MCF 10A (cell line): ENCODE data around the gene FRA10AC1. TPM values are rescaled to one million over a fixed set of nuclear protein-coding genes. Genes with fewer than 3 reads are reported as not detected.

ENCODE experiments used
- BruUV-seq: library from RNA; stranded (reverse); fragments of 400-500 nt; replicated peaks from 2 replicates; lab custom pipeline; 2021; lab: Mats Ljungman, UMichigan
- CTCF ChIA-PET: fragments of 300-600 bp; sonication (Branson Sonifier 250); formaldehyde crosslinking; extraction: SDS; loops from one replicate; lab custom pipeline; 2021; ENCODE audit warnings: antibody characterized with exemption, inconsistent platforms; lab: Yijun Ruan, JAX
- POLR2A ChIA-PET: fragments of 300-600, 350-650 bp; sonication (Branson Sonifier 250); formaldehyde crosslinking; extraction: SDS; loops from one replicate; lab custom pipeline; 2020; ENCODE audit warnings: antibody characterized with exemption, inconsistent platforms; lab: Yijun Ruan, JAX
- DNase-seq: peaks from one replicate; pipeline ENCODE4 v3.0.0-alpha.2; 2018; ENCODE audit not compliant: unreplicated experiment
- H3K27ac Mint-ChIP-seq: one replicate; pipeline ENCODE4 v1.8.0; 2022; ENCODE audit warnings: mild to moderate bottlenecking, low read depth, mixed read lengths; ENCODE audit not compliant: unreplicated experiment
- H3K27me3 Mint-ChIP-seq: one replicate; pipeline ENCODE4 v1.8.0; 2022; ENCODE audit warnings: mixed read lengths; ENCODE audit not compliant: insufficient read depth, unreplicated experiment
- H3K36me3 Mint-ChIP-seq: one replicate; pipeline ENCODE4 v1.8.0; 2022; ENCODE audit warnings: mild to moderate bottlenecking, moderate library complexity, mixed read lengths; ENCODE audit not compliant: insufficient read depth, unreplicated experiment
- H3K4me1 Mint-ChIP-seq: one replicate; pipeline ENCODE4 v1.8.0; 2022; ENCODE audit warnings: mixed read lengths; ENCODE audit not compliant: insufficient read depth, unreplicated experiment
- H3K4me3 Mint-ChIP-seq: one replicate; pipeline ENCODE4 v1.8.0; 2022; ENCODE audit warnings: mild to moderate bottlenecking, moderate library complexity, mixed read lengths; ENCODE audit not compliant: unreplicated experiment
- H3K9me3 Mint-ChIP-seq: one replicate; pipeline ENCODE4 v1.8.0; 2022; ENCODE audit warnings: mixed read lengths; ENCODE audit not compliant: unreplicated experiment
- CTCF ChIP-seq: fragments of 200-600 bp; IDR thresholded peaks from one replicate; pipeline ENCODE4 v1.8.0; 2022; ENCODE audit warnings: antibody characterized with exemption, mild to moderate bottlenecking; ENCODE audit not compliant: unreplicated experiment
- intact Hi-C: fragments of 100-400 bp; cut with micrococcal nuclease; formaldehyde crosslinking; loops from 2 replicates; pipeline ENCODE4 v1.14.1; 2022
- total RNA-seq: library from RNA; stranded (reverse); gene quantifications from 2 replicates; pipeline ENCODE4 v1.2.3, GENCODE V29; 2022

FRA10AC1 gene
- total RNA-seq, 1 experiment from 2014 or later, result 25.1 TPM

GRCh38 chr10:93722550-93722949, 20.2 kb upstream of the FRA10AC1 start:
- CTCF ChIA-PET, result interaction anchor here (1.3 to 1.4 kb wide), 2 partner anchors 82 to 93 kb away, joined by 3 to 4 read pairs; no protein-coding TSS in a partner anchor
- POLR2A ChIA-PET, result interaction anchor here (2.1 kb wide), 1 partner anchor 20 kb away, joined by 6 read pairs; the partner anchor contains the start of gene FRA10AC1

GRCh38 chr10:93719901-93720300, 17.5 kb upstream of the FRA10AC1 start:
- TF ChIP-seq CTCF, result no peak
- Mint-ChIP-seq H3K27me3 (peaks cover 7% of the 10 kb centered on the region), H3K4me3 (no peak overlapping the region), H3K9me3 (no peaks in the 10 kb centered on the region), H3K36me3 (no peaks in the 10 kb centered on the region), H3K27ac (no peak overlapping the region), H3K4me1 (peaks cover 5% of the 10 kb centered on the region)
- DNase-seq, result no peak
- POLR2A ChIA-PET, result interaction anchor here (0.7 to 1.6 kb wide), 2 partner anchors 17 to 49 kb away, joined by 3 to 5 read pairs; partner anchors contain the start of gene FRA10AC1
- intact Hi-C loops, result no loop called here
- CTCF ChIA-PET, result interaction anchor here (1.1 kb wide), 1 partner anchor 16 kb away, joined by 3 read pairs; no protein-coding TSS in a partner anchor
- BruUV-seq, result no TSS peak

More at GRCh38 chr10:93722550-93722949, 20.2 kb upstream of the FRA10AC1 start:
- intact Hi-C loops, result no loop called here
- no peak for TF ChIP-seq CTCF
- H3K4me3 Mint-ChIP-seq, result no peak overlapping the region
- peaks cover 33% of the 10 kb centered on the region for H3K27me3 Mint-ChIP-seq
- BruUV-seq, result no TSS peak
- H3K36me3 Mint-ChIP-seq, result no peaks in the 10 kb centered on the region
- peaks cover 5% of the 10 kb centered on the region for H3K4me1 Mint-ChIP-seq
- H3K9me3 Mint-ChIP-seq, result no peaks in the 10 kb centered on the region
- no peak overlapping the region for H3K27ac Mint-ChIP-seq
- no peak for DNase-seq

- Mint-ChIP-seq H3K27me3 (no peaks in the 10 kb centered on the region), H3K9me3 (no peaks in the 10 kb centered on the region), H3K27ac (no peak overlapping the region), H3K36me3 (no peaks in the 10 kb centered on the region), H3K4me1 (peaks cover 5% of the 10 kb centered on the region), H3K4me3 (no peak overlapping the region)
- no peak for TF ChIP-seq CTCF
- no TSS peak for BruUV-seq
- DNase-seq, result no peak
- CTCF ChIA-PET, result no interaction called here
- POLR2A ChIA-PET, result interaction anchor here (1.1 to 1.6 kb wide), 2 partner anchors 17 to 27 kb away, joined by 3 to 5 read pairs; partner anchors contain the start of gene FRA10AC1
- intact Hi-C loops, result no loop called here
These were observed 16.7 kb upstream of the FRA10AC1 start for GRCh38 chr10:93718937-93719725.

GRCh38 chr10:93716766-93717165, 14.4 kb upstream of the FRA10AC1 start:
- BruUV-seq, result no TSS peak
- Mint-ChIP-seq H3K9me3 (no peaks in the 10 kb centered on the region), H3K27me3 (no peaks in the 10 kb centered on the region), H3K36me3 (no peaks in the 10 kb centered on the region), H3K4me1 (peaks cover 5% of the 10 kb centered on the region), H3K4me3 (no peak overlapping the region), H3K27ac (no peak overlapping the region)
- CTCF ChIA-PET, result no interaction called here
- DNase-seq, result no peak
- intact Hi-C loops, result no loop called here
- POLR2A ChIA-PET, result no interaction called here
- TF ChIP-seq CTCF, result no peak
